Thoracic aorta (tissue), 2 donors: Measurements from ENCODE around the gene FTSJ3. TPM values are rescaled to one million over a fixed set of nuclear protein-coding genes. Genes with fewer than 3 reads are reported as not detected.
"Not testable (repeated sequence)": the region's sequence is repeated elsewhere in the genome, so short reads cannot be mapped to it uniquely, and the experiment has no call there.

Experiments used
- ATAC-seq: fragments of 150-250 bp; one replicate; pipeline ENCODE4 v1.8.0; 2017; ENCODE audit warnings: low read depth; ENCODE audit not compliant: insufficient number of reproducible peaks, low FRiP score
- DNase-seq: peaks from one replicate; pipeline ENCODE4 v3.0.0-alpha.2; 2020; ENCODE audit warnings: low spot score
- H3K27ac ChIP-seq, 2 donors: fragments of 200-600 bp; sonication (generic); 1 replicate in 1 of 2; 2 replicates in 1 of 2; pipeline ENCODE4 v1.5.1; 2016; ENCODE audit warnings: mild to moderate bottlenecking in 2 of 2, moderate library complexity in 2 of 2
- H3K27me3 ChIP-seq: fragments of 200-600 bp; sonication (generic); replicated peaks from 2 replicates; pipeline ENCODE4 v1.6.0; 2016; ENCODE audit warnings: mild to moderate bottlenecking; ENCODE audit not compliant: insufficient read depth
- H3K36me3 ChIP-seq: fragments of 200-600 bp; sonication (generic); one replicate; pipeline ENCODE4 v1.5.1; 2016
- H3K4me1 ChIP-seq, 2 donors: fragments of 200-600 bp; sonication (generic); 1 replicate in 1 of 2; 2 replicates in 1 of 2; pipeline versions ENCODE4 v1.5.1 to v1.6.0; 2016; ENCODE audit warnings: low read depth in 2 of 2, mild to moderate bottlenecking in 1 of 2; ENCODE audit not compliant: control insufficient read depth in 1 of 2
- H3K4me3 ChIP-seq: fragments of 200-600 bp; sonication (generic); 2 replicates; pipeline ENCODE4 v1.5.1; 2016; ENCODE audit warnings: mild to moderate bottlenecking
- H3K9me3 ChIP-seq: fragments of 200-600 bp; sonication (generic); 2 replicates; pipeline ENCODE4 v1.5.1; 2016
- total RNA-seq, 2 donors: library from RNA; depleted of rRNA; stranded (reverse); fragments of >200 nt; gene quantifications; one replicate each; pipeline versions ENCODE4 v1.1.0 to v1.2.3, GENCODE V29; 2016
- TF ChIP-seq, protein P1 (sequence below): fragments of 200-600 bp; sonication (generic); IDR thresholded peaks from one replicate; pipeline ENCODE4 v1.5.1; 2019; ENCODE audit warnings: antibody characterized with exemption

Gene FTSJ3
- total RNA-seq, 2 donors from 2014 or later: 38.2 to 52.9 TPM

DNA sequence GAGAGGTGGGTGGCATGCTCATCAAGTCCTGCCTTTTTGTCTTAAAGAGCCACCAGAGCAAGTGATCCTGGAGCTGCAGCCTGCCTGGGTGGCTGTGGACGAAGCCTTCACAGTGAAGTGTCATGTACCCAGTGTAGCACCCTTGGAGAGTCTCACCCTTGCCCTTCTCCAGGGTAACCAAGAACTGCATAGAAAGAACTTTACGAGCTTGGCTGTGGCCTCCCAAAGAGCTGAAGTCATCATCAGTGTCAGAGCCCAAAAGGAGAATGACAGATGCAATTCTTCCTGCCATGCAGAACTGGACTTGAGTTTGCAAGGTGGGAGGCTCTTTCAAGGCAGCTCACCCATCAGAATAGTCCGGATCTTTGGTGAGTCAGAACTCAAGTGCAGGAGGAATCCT is 31.8 kb upstream of the FTSJ3 start:
- Histone ChIP-seq H3K9me3 (no peaks in the 10 kb centered on the region), H3K4me3 (no peak overlapping the region), H3K27me3 (no peaks in the 10 kb centered on the region), H3K27ac (no peak overlapping the region), H3K36me3 (no peaks in the 10 kb centered on the region), H3K4me1 (no peaks in the 10 kb centered on the region)
- ATAC-seq (no peak), DNase-seq (no peak)
- TF ChIP-seq, protein P1, sequence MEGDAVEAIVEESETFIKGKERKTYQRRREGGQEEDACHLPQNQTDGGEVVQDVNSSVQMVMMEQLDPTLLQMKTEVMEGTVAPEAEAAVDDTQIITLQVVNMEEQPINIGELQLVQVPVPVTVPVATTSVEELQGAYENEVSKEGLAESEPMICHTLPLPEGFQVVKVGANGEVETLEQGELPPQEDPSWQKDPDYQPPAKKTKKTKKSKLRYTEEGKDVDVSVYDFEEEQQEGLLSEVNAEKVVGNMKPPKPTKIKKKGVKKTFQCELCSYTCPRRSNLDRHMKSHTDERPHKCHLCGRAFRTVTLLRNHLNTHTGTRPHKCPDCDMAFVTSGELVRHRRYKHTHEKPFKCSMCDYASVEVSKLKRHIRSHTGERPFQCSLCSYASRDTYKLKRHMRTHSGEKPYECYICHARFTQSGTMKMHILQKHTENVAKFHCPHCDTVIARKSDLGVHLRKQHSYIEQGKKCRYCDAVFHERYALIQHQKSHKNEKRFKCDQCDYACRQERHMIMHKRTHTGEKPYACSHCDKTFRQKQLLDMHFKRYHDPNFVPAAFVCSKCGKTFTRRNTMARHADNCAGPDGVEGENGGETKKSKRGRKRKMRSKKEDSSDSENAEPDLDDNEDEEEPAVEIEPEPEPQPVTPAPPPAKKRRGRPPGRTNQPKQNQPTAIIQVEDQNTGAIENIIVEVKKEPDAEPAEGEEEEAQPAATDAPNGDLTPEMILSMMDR: no peak

DNA sequence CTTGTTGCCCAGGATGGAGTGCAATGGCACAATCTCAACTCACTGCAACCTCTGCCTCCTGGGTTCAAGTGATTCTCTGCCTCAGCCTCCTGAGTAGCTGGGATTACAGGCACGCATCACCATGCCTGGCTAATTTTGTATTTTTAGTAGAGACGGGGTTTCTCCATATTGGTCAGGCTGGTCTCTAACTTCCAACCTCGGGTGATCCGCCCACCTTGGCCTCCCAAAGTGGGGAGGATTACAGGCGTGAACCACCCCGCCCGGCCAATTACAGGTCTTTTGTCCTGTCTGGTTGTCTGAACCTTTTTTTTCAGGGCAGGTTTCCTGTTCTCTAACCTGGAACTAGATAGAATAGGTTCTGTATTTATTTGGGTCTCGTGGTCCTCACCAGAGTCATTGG is 29.0 kb upstream of the FTSJ3 start:
- not testable (repeated sequence) for H3K27ac ChIP-seq, ATAC-seq, DNase-seq, H3K36me3 ChIP-seq, H3K9me3 ChIP-seq, H3K4me3 ChIP-seq, H3K27me3 ChIP-seq, H3K4me1 ChIP-seq

DNA sequence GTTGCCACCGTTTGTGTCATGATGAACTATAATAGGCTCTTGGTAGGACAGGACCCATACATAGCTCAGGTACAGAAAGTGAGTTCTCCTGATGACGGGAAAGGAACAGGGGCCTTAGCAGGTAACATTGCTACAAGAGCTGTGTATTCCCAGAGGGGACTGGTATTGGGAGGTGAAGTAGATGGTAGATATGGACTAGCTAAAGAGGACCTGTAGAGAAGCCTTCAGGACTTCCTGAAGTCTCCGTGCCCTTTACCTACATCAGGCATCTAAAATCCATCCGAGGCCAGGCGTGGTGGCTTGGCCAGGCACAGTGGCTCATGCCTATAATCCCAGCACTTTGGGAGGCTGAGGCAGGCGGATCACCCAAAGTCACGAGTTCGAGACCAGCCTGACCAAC is 27.7 kb upstream of the FTSJ3 start:
- H3K27ac ChIP-seq: no peak overlapping the region
- TF ChIP-seq, protein P1: no peak
- H3K27me3 ChIP-seq: no peaks in the 10 kb centered on the region
- H3K4me3 ChIP-seq: no peak overlapping the region
- no peak for DNase-seq
- no peaks in the 10 kb centered on the region for H3K9me3 ChIP-seq
- no peaks in the 10 kb centered on the region for H3K36me3 ChIP-seq
- no peak for ATAC-seq
- no peaks in the 10 kb centered on the region for H3K4me1 ChIP-seq

DNA sequence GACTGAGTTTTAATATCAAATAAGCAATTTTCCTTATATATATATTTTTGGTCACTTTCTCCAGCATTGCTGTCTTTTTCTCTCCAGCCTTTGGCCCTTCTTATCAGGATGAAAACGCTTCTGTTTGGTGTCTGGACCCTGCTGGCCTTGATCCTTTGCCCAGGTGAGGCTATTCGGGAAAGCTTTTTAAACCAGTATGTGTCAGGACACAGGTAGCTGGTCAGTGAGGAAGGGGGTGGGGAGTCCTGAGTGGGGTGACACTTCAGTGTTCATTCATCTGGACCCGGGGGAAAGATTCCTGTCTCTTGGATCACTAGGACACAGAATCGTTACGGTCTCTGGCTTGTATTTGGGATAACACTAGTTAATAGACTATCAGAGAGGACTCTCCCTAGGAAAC is 27.2 kb upstream of the FTSJ3 start:
- no peak for ATAC-seq
- Histone ChIP-seq H3K27me3 (no peaks in the 10 kb centered on the region), H3K27ac (no peak overlapping the region), H3K9me3 (no peaks in the 10 kb centered on the region), H3K36me3 (no peaks in the 10 kb centered on the region), H3K4me3 (no peak overlapping the region), H3K4me1 (peaks cover 0 to under 1% of the 10 kb centered on the region in 2 donors)
- DNase-seq: no peak
- TF ChIP-seq, protein P1: no peak

DNA sequence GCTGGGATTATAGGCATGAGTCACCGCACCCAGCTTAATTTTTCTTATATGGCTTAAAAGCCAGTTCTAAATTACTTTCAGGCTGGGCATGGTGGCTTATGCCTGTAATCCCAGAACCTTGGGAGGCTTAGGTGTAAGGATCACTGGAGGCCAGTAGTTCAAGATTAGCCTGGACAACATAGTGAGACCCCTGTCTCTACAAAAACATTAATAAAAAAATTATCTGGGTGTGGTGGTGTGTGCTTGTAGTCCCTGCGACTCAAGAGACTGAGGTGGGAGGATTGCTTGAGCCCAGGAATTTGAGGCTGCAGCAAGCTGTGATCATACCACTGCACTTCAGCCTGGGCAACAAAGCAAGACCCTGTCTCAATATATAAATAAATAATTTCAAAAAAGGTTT is 25.8 kb upstream of the FTSJ3 start:
- Histone ChIP-seq H3K4me3 (no peak overlapping the region), H3K9me3 (no peaks in the 10 kb centered on the region), H3K27ac (no peak overlapping the region), H3K27me3 (no peaks in the 10 kb centered on the region), H3K4me1 (peaks cover 0 to 11% of the 10 kb centered on the region in 2 donors), H3K36me3 (no peaks in the 10 kb centered on the region)
- ATAC-seq (no peak), DNase-seq (no peak)
- TF ChIP-seq, protein P1: no peak

DNA sequence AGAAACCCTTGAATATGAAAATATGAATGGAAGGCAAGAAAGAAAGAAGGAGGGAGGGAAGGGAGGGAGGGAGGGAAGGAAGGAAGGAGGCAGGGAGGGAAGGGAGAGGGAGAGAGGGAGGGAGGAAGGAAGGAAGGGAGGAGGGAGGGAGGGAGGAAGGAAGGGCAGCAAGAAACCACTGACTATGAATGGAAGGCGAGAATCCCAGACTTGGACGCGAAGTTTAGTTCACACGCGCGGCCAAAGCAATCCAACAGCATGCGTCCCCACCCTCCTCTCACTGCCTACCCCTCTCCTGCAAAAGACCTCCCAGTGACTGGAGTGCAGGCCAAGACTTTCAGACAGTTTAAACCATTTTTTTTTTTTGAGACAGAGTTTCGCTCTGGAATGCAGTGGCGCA is 22.9 kb upstream of the FTSJ3 start:
- Histone ChIP-seq H3K9me3 (no peaks in the 10 kb centered on the region), H3K36me3 (no peaks in the 10 kb centered on the region), H3K27ac (no peak overlapping the region), H3K4me3 (no peak overlapping the region), H3K4me1 (peaks cover 0 to 12% of the 10 kb centered on the region in 2 donors), H3K27me3 (no peaks in the 10 kb centered on the region)
- TF ChIP-seq, protein P1: no peak
- DNase-seq (no peak), ATAC-seq (no peak)
